CD4-positive, alpha-beta T cell treated with Interleukin-17A for 1 hour (primary cell): ENCODE results near the gene LENG8.
A peak's percentile ranks its signal among the peaks of the same experiment; 100 is the strongest.
"Not testable (repeated sequence)": the region's sequence is repeated elsewhere in the genome, so short reads cannot be mapped to it uniquely, and the experiment has no call there.

Experiments
- DNase-seq: peaks from one replicate; pipeline ENCODE4 v3.0.0-alpha.2; 2020

Gene LENG8

DNA sequence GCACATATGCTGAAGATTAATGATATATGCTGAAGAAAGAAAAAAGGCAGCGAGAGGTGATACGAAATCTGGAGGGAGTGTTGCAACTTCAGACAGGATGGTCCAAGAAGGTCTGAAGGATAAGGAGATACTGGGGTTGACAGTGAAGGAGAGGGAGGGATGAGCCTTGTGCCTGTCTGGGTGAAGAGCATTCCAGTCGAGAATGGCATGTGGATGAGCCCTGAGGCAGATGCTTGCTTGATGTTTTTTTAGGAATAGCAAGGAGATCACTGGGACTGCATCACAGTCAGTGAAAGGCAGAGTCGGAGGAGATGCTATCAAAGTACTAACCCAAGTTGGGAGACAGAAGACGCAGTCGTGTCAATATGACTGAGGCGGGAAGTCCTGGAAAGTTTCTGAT, 40.3 kb downstream of the LENG8 start:
- DNase-seq: no peak

- DNase-seq: no peak
Measured at GRCh38 chr19:54489766-54490165, 40.8 kb downstream of the LENG8 start.

DNA sequence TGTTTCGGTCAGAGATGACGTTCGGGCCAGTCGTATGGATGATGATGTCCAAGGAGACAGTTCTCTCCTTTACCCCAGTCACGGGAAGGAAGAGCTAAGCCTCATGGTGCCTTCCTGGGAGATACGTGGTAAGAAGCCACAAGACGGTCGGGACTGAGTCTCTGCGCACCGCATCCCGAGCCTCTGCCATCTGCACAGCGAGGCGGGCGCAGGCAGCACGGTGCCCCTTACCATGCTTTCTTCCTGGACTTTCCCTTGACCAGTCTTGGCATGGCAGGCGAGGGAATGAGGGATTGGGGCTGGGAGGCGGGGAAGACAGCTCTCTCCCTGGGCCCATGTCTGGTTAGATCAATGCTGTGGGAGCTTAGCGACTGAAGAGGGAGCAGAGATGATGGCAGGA, 43.6 kb downstream of the LENG8 start:
- DNase-seq: no peak

DNA sequence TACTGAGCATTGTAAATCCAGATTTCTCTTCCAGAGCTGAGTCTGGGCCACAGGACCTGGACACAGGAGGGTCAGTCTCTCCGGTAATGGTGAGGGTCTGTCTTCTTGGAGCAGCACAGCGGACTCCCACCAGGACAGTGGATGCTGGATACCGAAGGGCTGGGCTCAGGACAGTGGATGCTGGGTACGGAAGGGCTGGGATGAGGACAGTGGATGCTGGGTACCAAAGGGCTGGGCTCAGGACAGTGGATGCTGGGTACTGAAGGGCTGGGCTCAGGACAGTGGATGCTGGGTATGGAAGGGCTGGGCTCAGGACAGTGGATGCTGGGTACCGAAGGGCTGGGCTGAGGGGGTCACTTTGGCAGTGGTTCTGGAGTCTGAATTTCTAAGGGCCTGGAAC, 44.1 kb downstream of the LENG8 start:
- DNase-seq: not testable (repeated sequence)

DNA sequence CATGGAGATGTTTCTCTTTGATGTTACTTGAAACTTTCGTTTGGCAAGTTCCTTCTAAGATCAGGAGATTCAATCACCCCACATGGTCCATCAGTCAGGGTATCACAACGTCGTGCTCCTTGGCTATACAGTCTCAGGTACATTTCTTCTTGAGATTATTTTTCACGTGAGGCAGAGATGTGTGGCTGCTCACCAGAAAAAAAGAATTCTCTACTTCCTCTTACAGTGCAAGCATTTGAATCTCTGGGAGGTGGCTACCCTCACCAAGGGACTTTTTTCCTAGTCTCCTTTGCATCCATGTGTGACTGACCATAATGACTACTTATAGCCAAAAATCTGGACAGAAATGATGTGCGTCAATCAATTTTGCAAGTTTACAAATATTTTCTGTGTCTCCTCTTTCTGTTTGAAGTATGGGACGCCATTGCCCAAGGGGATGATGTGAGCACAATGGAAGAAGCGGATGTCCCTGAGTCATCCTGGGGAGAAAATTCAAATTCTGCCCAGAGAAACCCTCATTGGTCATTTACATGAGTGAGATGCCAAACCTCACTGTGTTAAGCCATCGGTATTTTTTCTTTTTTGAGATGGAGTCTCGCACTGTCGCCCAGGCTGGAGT, 45.1 kb downstream of the LENG8 start:
- DNase-seq: no peak

DNA sequence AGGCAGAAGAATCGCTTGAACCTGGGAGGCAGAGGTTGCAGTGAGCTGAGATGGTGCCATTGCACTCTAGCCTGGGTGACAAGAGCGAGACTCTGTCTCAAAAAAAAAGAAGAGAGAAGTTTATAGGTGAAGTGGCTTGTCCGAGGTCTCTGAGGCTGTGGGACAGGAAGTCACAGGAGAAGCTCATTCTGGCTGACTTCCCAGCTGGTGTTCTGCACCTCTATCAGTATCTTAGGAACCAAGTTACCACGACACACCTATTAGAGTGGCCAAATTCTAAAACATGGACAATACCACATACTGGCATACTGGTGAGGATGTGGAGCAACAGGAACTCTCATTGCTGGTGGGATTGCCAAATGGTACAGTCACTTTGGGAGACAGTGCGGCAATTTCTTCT, 46.3 kb downstream of the LENG8 start:
- not testable (repeated sequence) for DNase-seq

GRCh38 chr19:54497747-54498450, 48.9 kb downstream of the LENG8 start:
- peak; percentile 25 for DNase-seq

GRCh38 chr19:54498451-54498772, 49.4 kb downstream of the LENG8 start:
- not testable (repeated sequence) for DNase-seq

DNA sequence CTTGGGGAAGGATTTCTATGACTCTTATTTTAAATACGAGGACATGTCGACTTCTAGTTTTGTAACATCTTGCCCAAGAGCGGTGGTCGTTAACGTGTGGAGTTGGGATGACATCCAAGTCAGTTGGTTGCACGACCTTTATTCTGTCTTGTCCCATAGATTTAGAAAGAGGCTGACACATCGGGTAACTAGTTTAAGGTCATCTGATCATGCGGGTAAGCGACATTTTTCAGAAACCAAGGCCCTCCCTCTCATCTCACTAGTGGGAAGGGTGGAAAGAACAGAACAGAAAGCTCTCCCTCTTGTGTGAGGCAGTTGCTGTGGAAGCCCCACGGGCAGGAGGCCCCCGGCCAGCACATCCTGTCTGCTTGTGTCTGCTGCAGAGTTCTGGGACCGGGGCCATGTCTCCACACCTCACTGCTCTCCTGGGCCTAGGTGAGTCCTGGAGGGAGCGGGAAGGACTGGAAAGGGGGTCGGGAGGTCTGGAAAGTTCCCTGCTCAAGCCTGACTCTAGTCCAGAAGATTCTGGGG, 53.6 kb downstream of the LENG8 start, which contains the start of gene LAIR2:
TSS of gene LAIR2 (plus strand) at position 314 of the 531 bp plus-strand sequence. CDS start at position 402, 88 bp downstream.
- peak; percentile 16 for DNase-seq

DNA sequence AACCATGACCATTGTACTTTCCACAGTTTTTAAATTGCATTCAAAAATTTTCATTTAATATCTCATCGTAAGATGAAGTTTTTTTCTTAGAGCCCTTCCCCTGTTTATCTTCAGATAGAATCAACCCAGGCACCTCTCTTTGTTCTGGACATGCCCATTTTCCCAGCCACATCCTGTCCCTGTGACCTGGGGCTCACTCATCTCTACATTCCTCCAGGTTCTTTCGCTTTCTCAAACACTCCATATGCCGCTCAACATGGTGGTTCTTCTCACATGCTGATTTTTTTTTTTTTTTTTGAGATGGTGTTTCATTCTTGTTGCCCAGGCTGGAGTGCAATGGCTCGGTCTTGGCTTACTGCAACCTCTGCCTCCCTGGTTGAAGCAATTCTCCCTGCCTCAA, 56.5 kb downstream of the LENG8 start:
- not testable (repeated sequence) for DNase-seq

- no peak for DNase-seq
Measured at GRCh38 chr19:54506079-54506478, 57.1 kb downstream of the LENG8 start.

GRCh38 chr19:54507038-54507717, 58.2 kb downstream of the LENG8 start:
- DNase-seq: not testable (repeated sequence)

- no peak for DNase-seq
Measured at GRCh38 chr19:54507824-54508223, 58.8 kb downstream of the LENG8 start.

GRCh38 chr19:54508487-54508886, 59.5 kb downstream of the LENG8 start:
- DNase-seq: not testable (repeated sequence)

- not testable (repeated sequence) for DNase-seq
Measured at GRCh38 chr19:54509200-54509940, 60.4 kb downstream of the LENG8 start.
